ENCODE results near the gene ABHD8.

Gene ABHD8

DNA sequence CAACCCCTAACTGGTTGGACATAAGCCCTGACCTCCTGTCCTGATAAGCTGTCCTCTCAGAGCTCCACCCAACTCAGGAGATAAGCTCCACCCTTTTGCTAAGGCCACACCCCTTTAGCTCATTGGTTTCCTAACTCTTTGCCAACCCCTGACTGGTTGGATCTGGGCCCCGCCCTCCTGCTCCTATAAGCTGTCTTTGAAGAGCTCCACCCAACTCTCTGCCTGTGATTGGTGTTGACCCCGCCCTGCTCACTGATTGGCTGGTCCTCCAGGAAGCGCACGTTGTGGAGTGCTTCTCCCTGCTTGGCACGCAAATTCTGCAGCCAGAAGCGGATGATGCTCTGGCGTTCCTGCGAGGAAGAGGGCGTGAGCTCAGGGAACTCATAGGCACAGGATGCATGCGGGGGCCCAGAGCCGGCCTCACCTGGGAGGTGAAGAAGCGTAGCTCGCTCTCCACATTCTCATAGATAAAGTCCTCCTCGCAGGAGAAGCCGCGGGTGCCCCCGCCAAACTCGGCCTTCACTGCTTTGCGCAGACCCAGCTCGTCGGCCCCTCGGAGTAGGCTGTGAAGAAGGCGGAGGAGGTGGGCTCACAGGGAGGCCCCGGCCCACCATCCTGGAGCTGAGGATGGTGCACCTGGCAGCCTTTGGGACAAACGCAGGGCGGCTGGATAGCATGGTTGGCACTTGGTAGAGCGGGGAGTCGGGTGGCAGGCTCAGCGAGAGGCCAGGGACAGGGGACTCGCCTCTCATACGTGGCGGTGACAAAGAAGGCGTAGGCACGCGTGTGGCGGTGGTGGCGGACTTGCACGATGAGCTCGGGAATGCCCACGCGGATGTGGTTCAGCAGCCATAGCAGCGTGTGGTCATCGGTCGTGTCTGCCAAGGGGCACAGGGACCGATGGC is 29.7 kb upstream of the ABHD8 start:
- TF ChIP-seq SIN3A (IDR thresholded peaks at IDR 0.05; ENCODE audit: borderline replicate concordance, insufficient read depth, low read length) (no peak), TAF1 (IDR thresholded peaks at IDR 0.05; ENCODE audit: borderline replicate concordance, insufficient read depth, low read length) (no peak), POLR2AphosphoS5 (IDR thresholded peaks at IDR 0.05; ENCODE audit: low read depth, low read length) (no peak), FOXP2 (optimal IDR thresholded peaks at IDR 0.05; ENCODE audit: borderline replicate concordance, extremely low read depth, extremely low read length, insufficient read depth) (no peak), REST (IDR thresholded peaks at IDR 0.05; ENCODE audit: insufficient read depth in 1 of 2, low read depth in 2 of 2, low read length in 2 of 2) (no peak)

DNA sequence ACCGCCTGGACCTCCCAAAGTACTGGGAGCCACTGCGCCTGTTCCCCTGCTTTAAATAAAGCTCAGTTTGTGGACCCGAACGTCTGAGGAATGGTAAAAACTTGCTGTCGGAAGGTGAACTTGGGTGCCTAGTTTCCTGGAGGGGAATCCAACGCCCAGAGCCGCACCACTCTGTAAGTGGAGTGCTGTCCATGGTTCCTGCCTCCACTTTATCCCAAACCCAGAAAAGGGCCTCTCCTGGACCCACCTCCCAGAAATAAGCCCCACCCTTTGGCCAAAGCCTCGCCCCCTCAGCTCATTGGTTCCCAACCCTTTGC is 29.1 kb upstream of the ABHD8 start:
- TF ChIP-seq REST (IDR thresholded peaks at IDR 0.05; ENCODE audit: insufficient read depth in 1 of 2, low read depth in 2 of 2, low read length in 2 of 2) (peak; percentile 56 to 84), FOXP2 (optimal IDR thresholded peaks at IDR 0.05; ENCODE audit: borderline replicate concordance, extremely low read depth, extremely low read length, insufficient read depth) (no peak)

DNA sequence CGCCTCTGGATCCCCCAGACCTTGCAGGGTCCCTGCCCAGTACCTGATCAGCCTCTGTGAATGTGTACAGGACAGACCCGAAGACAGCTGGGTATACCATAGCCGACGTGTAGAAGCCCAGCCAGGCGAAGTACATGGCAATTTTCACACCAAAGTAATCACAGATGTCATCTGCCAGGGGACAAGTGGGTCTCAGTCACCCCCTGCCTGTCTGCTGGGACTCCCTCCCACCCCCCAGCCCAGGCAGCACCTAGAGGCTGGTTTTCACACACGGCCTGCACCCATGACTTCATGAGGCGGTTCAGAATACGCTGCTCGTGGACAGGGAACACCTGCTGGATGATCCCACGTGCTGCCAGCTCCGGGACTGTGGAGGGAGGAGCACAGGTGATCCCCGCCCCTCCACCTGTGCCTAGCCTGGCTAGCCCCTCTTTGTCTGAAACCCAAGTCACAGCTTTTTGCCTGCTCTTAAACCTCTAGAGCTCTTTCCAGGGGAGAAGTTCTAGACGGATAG is 27.9 kb upstream of the ABHD8 start:
- TF ChIP-seq REST (IDR thresholded peaks at IDR 0.05; ENCODE audit: insufficient read depth in 1 of 2, low read depth in 2 of 2, low read length in 2 of 2) (no peak), POLR2AphosphoS5 (IDR thresholded peaks at IDR 0.05; ENCODE audit: low read depth, low read length) (no peak), FOXP2 (optimal IDR thresholded peaks at IDR 0.05; ENCODE audit: borderline replicate concordance, extremely low read depth, extremely low read length, insufficient read depth) (no peak), SIN3A (IDR thresholded peaks at IDR 0.05; ENCODE audit: borderline replicate concordance, insufficient read depth, low read length) (no peak), TAF1 (IDR thresholded peaks at IDR 0.05; ENCODE audit: borderline replicate concordance, insufficient read depth, low read length) (no peak)

- TF ChIP-seq SIN3A (IDR thresholded peaks at IDR 0.05; ENCODE audit: borderline replicate concordance, insufficient read depth, low read length) (no peak), TAF1 (IDR thresholded peaks at IDR 0.05; ENCODE audit: borderline replicate concordance, insufficient read depth, low read length) (no peak), POLR2AphosphoS5 (IDR thresholded peaks at IDR 0.05; ENCODE audit: low read depth, low read length) (no peak)
These were observed 27.2 kb upstream of the ABHD8 start for GRCh38 chr19:17330262-17331044.

DNA sequence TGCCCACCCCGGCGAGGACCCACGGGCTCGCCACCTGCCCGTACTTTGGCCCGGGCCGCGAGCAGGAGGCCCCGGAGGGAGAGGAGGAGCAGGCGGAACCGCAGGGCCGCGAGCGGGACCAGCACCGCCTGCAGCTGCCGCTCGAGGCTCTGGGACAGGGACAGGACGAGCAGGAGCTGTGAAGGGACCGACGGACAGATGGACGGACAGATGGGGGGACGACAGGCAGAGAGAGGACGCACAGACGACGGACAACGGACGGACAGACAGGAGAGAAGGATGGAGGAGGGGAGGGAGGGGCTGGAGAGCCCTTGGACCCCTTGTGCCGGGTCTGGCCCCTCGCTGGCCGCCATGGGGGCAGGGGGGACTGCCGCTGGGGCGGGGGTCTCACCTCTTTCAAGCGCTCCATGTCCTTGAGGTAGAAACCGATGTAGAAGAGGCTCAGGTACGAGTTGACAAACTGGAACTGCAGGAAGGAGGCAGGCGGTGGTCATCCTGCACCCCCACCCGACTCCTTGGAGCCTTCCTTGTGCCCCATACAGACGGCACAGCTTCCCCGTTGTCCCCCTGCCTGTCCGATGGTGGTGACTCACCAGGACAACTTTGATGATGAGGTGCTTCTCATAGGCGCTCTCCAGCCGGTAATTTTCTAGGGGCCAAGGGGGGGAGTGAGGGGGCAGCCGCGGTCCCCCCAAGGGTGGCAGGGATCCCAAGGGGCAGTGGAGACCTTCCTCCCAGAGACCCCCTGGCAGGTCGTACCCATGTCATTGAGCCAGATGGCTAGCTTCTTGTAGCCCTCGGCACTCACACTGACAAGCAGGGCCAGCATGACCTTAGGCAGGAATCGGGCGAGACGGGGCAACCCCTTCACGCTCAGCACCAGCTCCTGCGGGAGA is 26.4 kb upstream of the ABHD8 start:
- TF ChIP-seq SIN3A (IDR thresholded peaks at IDR 0.05; ENCODE audit: borderline replicate concordance, insufficient read depth, low read length), result no peak
- peak; percentile 25 for TF ChIP-seq FOXP2 (optimal IDR thresholded peaks at IDR 0.05; ENCODE audit: borderline replicate concordance, extremely low read depth, extremely low read length, insufficient read depth)
